VCaP (cell line): ENCODE results near the gene NOP53.

Experiments
- H3K27ac ChIP-seq: fragments of 450-650 bp; 2 replicates; pipeline ENCODE4 v1.5.1; 2017
- TF ChIP-seq, protein P1 (sequence below): fragments of 450-650 bp; conservative IDR thresholded peaks from 2 replicates; pipeline ENCODE4 v1.5.1; 2017; ENCODE audit warnings: mild to moderate bottlenecking, moderate library complexity

Gene NOP53

DNA sequence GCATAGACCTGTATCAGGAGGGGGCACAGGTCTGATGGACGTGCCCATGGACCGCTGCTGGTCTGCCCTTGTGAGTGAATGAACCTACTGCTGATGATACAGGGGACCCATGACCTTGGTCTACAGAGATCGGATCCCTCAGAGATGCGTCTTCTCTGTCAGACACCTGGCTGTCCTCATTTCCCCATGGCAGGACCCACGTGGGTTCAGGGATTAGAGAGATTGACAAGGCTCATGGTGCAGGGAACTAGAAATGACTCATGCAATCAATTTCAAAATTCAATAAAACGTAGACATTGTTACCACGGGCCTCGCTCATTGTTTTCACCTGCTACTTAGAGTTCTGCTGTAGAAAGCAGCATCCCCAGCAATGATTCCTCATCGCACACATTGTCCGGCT is 60.0 kb downstream of the NOP53 start:
- H3K27ac ChIP-seq, result no peak overlapping the region
- TF ChIP-seq, protein P1, sequence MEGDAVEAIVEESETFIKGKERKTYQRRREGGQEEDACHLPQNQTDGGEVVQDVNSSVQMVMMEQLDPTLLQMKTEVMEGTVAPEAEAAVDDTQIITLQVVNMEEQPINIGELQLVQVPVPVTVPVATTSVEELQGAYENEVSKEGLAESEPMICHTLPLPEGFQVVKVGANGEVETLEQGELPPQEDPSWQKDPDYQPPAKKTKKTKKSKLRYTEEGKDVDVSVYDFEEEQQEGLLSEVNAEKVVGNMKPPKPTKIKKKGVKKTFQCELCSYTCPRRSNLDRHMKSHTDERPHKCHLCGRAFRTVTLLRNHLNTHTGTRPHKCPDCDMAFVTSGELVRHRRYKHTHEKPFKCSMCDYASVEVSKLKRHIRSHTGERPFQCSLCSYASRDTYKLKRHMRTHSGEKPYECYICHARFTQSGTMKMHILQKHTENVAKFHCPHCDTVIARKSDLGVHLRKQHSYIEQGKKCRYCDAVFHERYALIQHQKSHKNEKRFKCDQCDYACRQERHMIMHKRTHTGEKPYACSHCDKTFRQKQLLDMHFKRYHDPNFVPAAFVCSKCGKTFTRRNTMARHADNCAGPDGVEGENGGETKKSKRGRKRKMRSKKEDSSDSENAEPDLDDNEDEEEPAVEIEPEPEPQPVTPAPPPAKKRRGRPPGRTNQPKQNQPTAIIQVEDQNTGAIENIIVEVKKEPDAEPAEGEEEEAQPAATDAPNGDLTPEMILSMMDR, result no peak

DNA sequence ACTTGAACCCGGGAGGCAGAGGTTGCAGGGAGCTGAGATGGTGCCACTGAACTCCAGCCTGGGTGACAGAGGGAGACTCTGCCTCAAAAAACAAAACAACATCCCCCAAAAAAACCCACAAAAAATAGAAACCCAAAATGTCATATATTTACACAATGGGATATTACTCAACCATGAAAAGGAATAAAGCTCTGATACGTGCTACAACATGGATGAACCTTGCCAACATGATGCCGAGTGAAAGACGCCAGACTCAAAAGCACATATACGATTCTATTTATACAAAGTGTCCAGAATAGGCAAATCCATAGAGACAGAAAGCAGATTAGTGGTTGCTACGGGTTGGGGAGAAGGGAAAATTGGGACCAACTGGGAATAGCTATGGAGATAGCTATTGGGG is 61.1 kb downstream of the NOP53 start:
- H3K27ac ChIP-seq, result no peak overlapping the region
- TF ChIP-seq, protein P1, result no peak
